Effector CD4-positive, alpha-beta T cell (primary cell): ENCODE results near the gene GEN1.

Experiments used
- DNase-seq: peaks from one replicate; pipeline ENCODE4 v3.0.0-alpha.2; 2020

GEN1 gene

DNA sequence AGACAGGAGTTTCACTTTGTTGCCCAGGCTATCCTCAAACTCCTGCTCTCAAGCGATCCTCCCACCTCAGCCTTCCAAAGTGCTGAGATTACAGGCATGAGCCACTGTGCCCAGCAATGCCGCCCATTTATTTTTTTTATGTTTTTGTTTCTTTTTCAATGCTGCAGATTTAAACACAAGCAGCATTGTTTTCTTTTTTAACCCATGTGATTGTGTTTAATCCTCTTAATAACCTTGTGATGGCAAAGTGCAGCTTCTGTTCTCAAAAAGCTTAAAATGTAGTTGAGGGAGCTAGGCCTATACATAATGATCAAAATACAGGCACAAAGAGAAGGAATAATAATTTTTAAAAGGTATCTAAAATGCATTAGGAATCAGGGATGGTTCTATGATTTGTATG lies 73.8 kb downstream of the GEN1 start:
- DNase-seq, result no peak

DNA sequence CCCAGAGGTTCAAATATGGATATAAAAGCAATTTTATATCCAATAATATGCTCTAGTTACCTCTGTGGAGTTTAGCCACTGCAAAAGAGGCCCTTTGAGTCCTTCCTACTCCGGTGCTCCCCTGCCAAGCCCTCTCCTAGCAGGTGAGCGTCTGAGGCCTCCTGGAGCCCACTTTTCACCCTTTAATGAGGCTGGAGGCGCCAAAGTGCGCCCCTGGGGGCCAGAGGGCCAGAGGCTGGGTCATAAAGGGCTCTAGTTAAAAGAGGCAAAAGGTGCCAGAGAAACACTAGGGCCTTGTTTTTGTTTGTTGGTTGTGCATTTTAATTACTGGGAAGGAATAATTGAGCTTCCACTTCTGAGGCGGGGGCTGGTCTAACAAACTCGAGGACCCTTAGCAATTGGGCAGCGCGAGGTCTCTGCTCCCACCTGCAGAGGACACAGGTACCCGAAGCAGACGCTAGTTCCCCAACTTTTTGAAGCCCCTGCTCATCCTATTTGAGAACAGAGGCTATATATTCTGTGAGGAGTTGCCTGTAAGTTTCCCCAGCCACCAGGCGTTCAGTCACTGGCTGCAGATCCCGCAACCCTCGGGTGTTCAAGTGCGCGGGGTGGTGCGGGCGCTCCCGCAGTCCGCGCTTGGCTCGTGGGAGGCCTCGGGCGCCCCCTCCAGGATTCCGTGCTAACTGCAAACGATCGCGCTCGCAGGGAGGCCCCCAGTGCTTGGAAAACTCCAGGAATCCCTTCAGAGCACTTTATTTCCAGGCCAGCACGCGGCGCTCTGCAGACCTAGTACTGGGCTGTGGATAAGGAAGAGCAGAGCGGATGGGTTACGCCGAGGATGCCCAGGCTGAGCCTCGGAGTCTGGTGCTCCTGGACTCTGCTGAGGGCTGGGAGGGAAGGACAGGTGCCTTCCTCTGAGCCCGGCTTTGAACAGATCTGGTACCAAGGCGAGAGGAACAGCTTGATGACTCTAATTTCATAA lies 76.4 kb downstream of the GEN1 start:
- no peak for DNase-seq

DNA sequence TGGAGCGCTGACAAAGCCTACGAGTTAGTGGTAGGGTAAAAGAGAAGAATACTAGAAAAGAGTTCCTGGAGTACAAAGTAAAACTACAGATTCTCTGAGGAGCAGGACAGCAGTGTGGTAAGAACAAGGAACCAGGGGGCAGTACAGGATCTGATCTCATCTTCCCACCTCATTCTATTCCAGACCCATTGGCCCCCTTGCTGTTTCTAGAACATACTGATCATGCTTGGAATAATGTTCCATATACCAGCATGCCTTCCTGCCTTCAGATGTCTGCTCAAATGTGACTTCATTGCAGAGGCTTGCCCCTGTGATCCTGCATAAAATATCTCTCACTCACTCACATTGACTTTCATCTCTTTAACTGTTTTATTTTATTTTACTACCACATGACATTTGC lies 81.6 kb downstream of the GEN1 start:
- DNase-seq, result no peak
